Aorta (tissue), 5 donors: Measurements from ENCODE around the gene BRD3. TPM values are rescaled to one million over a fixed set of nuclear protein-coding genes. Genes with fewer than 3 reads are reported as not detected.

Experiments
- ATAC-seq: fragments of 200-7000 bp; cut with Tn5 transposase; one replicate; pipeline ENCODE4 v1.9.1; 2022; ENCODE audit warnings: moderate library complexity; ENCODE audit not compliant: low FRiP score
- DNase-seq, 2 donors: peaks; one replicate each; pipeline ENCODE4 v3.0.0-alpha.2; 2020
- H3K27ac ChIP-seq, 2 donors: one replicate each; pipeline ENCODE4 v1.5.1; 2013; ENCODE audit warnings: low read length in 2 of 2, mild to moderate bottlenecking in 2 of 2, moderate library complexity in 2 of 2, control low read depth in 1 of 2, inconsistent platforms in 1 of 2, low read depth in 1 of 2
- H3K27me3 ChIP-seq, 2 donors: one replicate each; pipeline ENCODE4 v1.6.1; 2013; ENCODE audit warnings: control low read depth in 1 of 2, low read length in 1 of 2, mild to moderate bottlenecking in 1 of 2, moderate library complexity in 1 of 2; ENCODE audit not compliant: insufficient read depth in 2 of 2, control insufficient read depth in 1 of 2
- H3K36me3 ChIP-seq, 2 donors: one replicate each; pipeline ENCODE4 v1.6.1; 2013; ENCODE audit warnings: control low read depth in 1 of 2, low read length in 1 of 2, mild to moderate bottlenecking in 1 of 2; ENCODE audit not compliant: insufficient read depth in 2 of 2, control insufficient read depth in 1 of 2
- H3K4me1 ChIP-seq, 2 donors: one replicate each; pipeline ENCODE4 v1.6.1; 2013; ENCODE audit warnings: low read length in 2 of 2, control low read depth in 1 of 2, mild to moderate bottlenecking in 1 of 2, moderate library complexity in 1 of 2; ENCODE audit not compliant: insufficient read depth in 2 of 2, control insufficient read depth in 1 of 2
- H3K4me3 ChIP-seq, 2 donors: one replicate each; pipeline ENCODE4 v1.5.1; 2013; ENCODE audit warnings: low read length in 2 of 2, control low read depth in 1 of 2, mild to moderate bottlenecking in 1 of 2
- H3K9me3 ChIP-seq: one replicate; pipeline ENCODE4 v1.6.1; 2013; ENCODE audit warnings: mild to moderate bottlenecking, low read length; ENCODE audit not compliant: control insufficient read depth
- WGBS, 2 donors: extraction: QIAGEN DNeasy Blood & Tissue Kit; methylation state at CpG; one replicate each; pipeline ENCODE4 v1.1.7; 2013; 5-methylcytosine and 5-hydroxymethylcytosine counted together
- intact Hi-C, 2 donors: fragments of 100-400 bp; cut with DNase I; formaldehyde crosslinking; loops; one replicate each; pipeline versions ENCODE4 v1.14.2 to v1.15.0; 2022
- polyA plus RNA-seq, 2 donors: library from polyadenylated mRNA; stranded (reverse); fragments of 200-250 nt; gene quantifications; one replicate each; pipeline ENCODE4 v1.2.3, GENCODE V29; 2013
- total RNA-seq, 2 donors: library from RNA; stranded (reverse); fragmentation: NEBNext Ultra II Directional; extraction: Animal tissue kit (Norgen Biotek cat#: 25700); gene quantifications; one replicate each; pipeline ENCODE4 v1.2.1, GENCODE V29; 2021
- donor health status: healthy with polysubstance abuse.
- donor health status: Bipolar disorder and iron deficiency.
- donor health status: DM: no; HTN: no; CAD: no.
- donor health status: DM: no; HTN: no; CAD: no.
- donor health status: DM: yes; HTN: yes; CAD: no.

Gene BRD3
- total and polyA plus RNA-seq, 4 donors: 6.6 to 38.0 (median 19.5) TPM

- Histone ChIP-seq H3K4me1 (no peaks in the 10 kb centered on the region), H3K27me3 (no peaks in the 10 kb centered on the region), H3K9me3 (no peaks in the 10 kb centered on the region), H3K36me3 (no peaks in the 10 kb centered on the region), H3K4me3 (no peak overlapping the region), H3K27ac (no peak overlapping the region)
- intact Hi-C loops: no loop called here
- ATAC-seq (no peak), DNase-seq (peak in 1 of 2 donors; percentile 36)
- WGBS, 2 donors: 74 to 75% methylated on average over 16 to 17 of the region's 17 CpGs
Measured at GRCh38 chr9:133995012-133995896, 72.6 kb downstream of the BRD3 start.

- ATAC-seq (peak; percentile 83), DNase-seq (peak; percentile 84 to 94)
- H3K9me3 ChIP-seq: no peaks in the 10 kb centered on the region
- H3K4me3 ChIP-seq: no peak overlapping the region
- H3K27ac ChIP-seq: no peak overlapping the region
- intact Hi-C loops: loop anchor here (1.0 kb wide), 1 partner anchor 201 kb away; no protein-coding TSS in a partner anchor
- no peaks in the 10 kb centered on the region for H3K4me1 ChIP-seq
- H3K27me3 ChIP-seq: no peaks in the 10 kb centered on the region
- no peaks in the 10 kb centered on the region for H3K36me3 ChIP-seq
- whole genome bisulfite sequencing, 2 donors: 13 to 16% methylated on average over 9 to 11 of the region's 11 CpGs
Measured at GRCh38 chr9:133994353-133995011, 73.3 kb downstream of the BRD3 start.

- 67 to 68% methylated on average over 16 of the region's 16 CpGs for WGBS, 2 donors
- intact Hi-C loops: loop anchor here (1.0 kb wide), 1 partner anchor 200 kb away; no protein-coding TSS in a partner anchor
- H3K4me3 ChIP-seq: no peak overlapping the region
- no peaks in the 10 kb centered on the region for H3K9me3 ChIP-seq
- H3K27ac ChIP-seq: no peak overlapping the region
- DNase-seq: peak in 1 of 2 donors; percentile 51
- no peak for ATAC-seq
- no peaks in the 10 kb centered on the region for H3K4me1 ChIP-seq
- H3K27me3 ChIP-seq: no peaks in the 10 kb centered on the region
- no peaks in the 10 kb centered on the region for H3K36me3 ChIP-seq
Measured at GRCh38 chr9:133993635-133994253, 74.1 kb downstream of the BRD3 start.

- 0% methylated on average over 47 to 74 of the region's 74 CpGs for WGBS, 2 donors
- ATAC-seq: peak; percentile 88
- Histone ChIP-seq H3K27ac (peak overlapping the region in 1 of 2 donors; percentile 83), H3K9me3 (no peaks in the 10 kb centered on the region), H3K36me3 (no peaks in the 10 kb centered on the region), H3K4me1 (no peaks in the 10 kb centered on the region), H3K27me3 (no peaks in the 10 kb centered on the region), H3K4me3 (peak overlapping the region; percentile 67 to 89)
- DNase-seq: peak; percentile 90 to 94
- intact Hi-C loops: no loop called here
Measured at GRCh38 chr9:133992780-133993634, 74.8 kb downstream of the BRD3 start.

GRCh38 chr9:133991964-133992779, 75.7 kb downstream of the BRD3 start, which contains the start of gene VAV2:
Gene VAV2 (minus strand): TSS chr9:133992324. CDS start chr9:133992278, 46 bp downstream.
- 1% methylated on average over 53 to 124 of the region's 124 CpGs for WGBS, 2 donors
- peak within 1 kb of the TSS; percentile 67 to 89 for H3K4me3 ChIP-seq
- H3K27ac ChIP-seq: peak within 1 kb of the TSS in 1 of 2 donors; percentile 83
- ATAC-seq (no peak), DNase-seq (peak; percentile 76 to 87)
- no peaks in the 10 kb centered on the region for H3K36me3 ChIP-seq
- no peaks in the 10 kb centered on the region for H3K27me3 ChIP-seq
- no peaks in the 10 kb centered on the region for H3K9me3 ChIP-seq
- no peaks in the 10 kb centered on the region for H3K4me1 ChIP-seq
- intact Hi-C loops: no loop called here

- H3K4me1 ChIP-seq: no peaks in the 10 kb centered on the region
- WGBS, 2 donors: 0 to 1% methylated on average over 76 to 82 of the region's 82 CpGs
- peak; percentile 56 to 81 for DNase-seq
Measured at GRCh38 chr9:133991214-133991921, 76.5 kb downstream of the BRD3 start.

More at GRCh38 chr9:133991214-133991921, 76.5 kb downstream of the BRD3 start:
- Histone ChIP-seq H3K27me3 (no peaks in the 10 kb centered on the region), H3K27ac (peak overlapping the region in 1 of 2 donors; percentile 29), H3K36me3 (no peaks in the 10 kb centered on the region), H3K4me3 (peak overlapping the region; percentile 67 to 89), H3K9me3 (no peaks in the 10 kb centered on the region)
- intact Hi-C loops: no loop called here
- ATAC-seq: no peak
